Activated T-helper 1 cell treated with anti-CD3 and anti-CD28 coated beads, Interleukin-12 subunit alpha, Interleukin-12 subunit beta, Interleukin-2, Interleukin-4 antibody, amounts not matched to agents 30 ng/mL and 10 ng/mL and 1 ng/mL, durations not matched to agents 14 hours and 24 hours and 36 hours (primary cell): ENCODE data around the gene ALS2CL. TPM values are rescaled to one million over a fixed set of nuclear protein-coding genes. Genes with fewer than 3 reads are reported as not detected.

Experiments used
- DNase-seq: peaks from one replicate; pipeline ENCODE4 v3.0.0; 2021; ENCODE audit warnings: low spot score
- H3K27ac Mint-ChIP-seq: one replicate; pipeline ENCODE4 v1.8.0; 2021; ENCODE audit warnings: mild to moderate bottlenecking, mixed read lengths
- H3K27me3 Mint-ChIP-seq: one replicate; pipeline ENCODE4 v1.8.0; 2022; ENCODE audit warnings: mild to moderate bottlenecking, moderate library complexity, mixed read lengths; ENCODE audit not compliant: insufficient read depth
- H3K36me3 Mint-ChIP-seq: one replicate; pipeline ENCODE4 v1.8.0; 2021; ENCODE audit warnings: low read depth, mixed read lengths
- H3K4me1 Mint-ChIP-seq: one replicate; pipeline ENCODE4 v1.8.0; 2021; ENCODE audit warnings: low read depth, mixed read lengths
- H3K4me3 Mint-ChIP-seq: one replicate; pipeline ENCODE4 v1.8.0; 2021; ENCODE audit warnings: mild to moderate bottlenecking, moderate library complexity, mixed read lengths
- H3K9me3 Mint-ChIP-seq: one replicate; pipeline ENCODE4 v1.8.0; 2021; ENCODE audit warnings: mixed read lengths
- intact Hi-C: fragments of 100-400 bp; cut with micrococcal nuclease; formaldehyde crosslinking; loops from one replicate; pipeline ENCODE4 v1.15.1; 2024
- total RNA-seq: library from RNA; stranded (reverse); gene quantifications from 2 replicates; pipeline ENCODE4 v1.2.3, GENCODE V29; 2022

The ALS2CL gene
- total RNA-seq, 1 donor from 2014 or later = 0.10 TPM

DNA sequence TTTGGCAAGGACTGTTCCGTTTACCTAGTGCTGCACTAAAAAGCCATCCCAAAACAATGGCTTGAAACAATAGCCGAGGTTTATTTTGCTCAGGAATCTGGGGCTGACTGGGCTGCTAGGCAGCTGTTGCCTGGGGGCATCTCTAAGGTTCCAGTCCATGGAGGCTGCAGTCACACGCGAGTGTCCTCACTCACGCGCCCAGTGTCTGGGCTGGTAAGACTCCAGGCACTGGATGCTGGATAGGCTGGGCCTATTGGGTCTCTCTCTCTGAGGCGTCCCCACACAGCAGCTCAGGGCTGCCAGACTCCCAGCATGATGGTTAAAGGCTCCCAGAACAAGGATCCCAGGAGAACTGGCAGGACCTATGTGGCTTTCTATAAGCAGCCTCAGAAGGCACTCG lies 34.2 kb downstream of the ALS2CL start:
- Mint-ChIP-seq H3K36me3 (no peaks in the 10 kb centered on the region), H3K27me3 (peaks cover 9% of the 10 kb centered on the region), H3K9me3 (no peaks in the 10 kb centered on the region), H3K4me1 (no peaks in the 10 kb centered on the region), H3K27ac (no peak overlapping the region), H3K4me3 (no peak overlapping the region)
- DNase-seq = no peak
- intact Hi-C loops = no loop called here

DNA sequence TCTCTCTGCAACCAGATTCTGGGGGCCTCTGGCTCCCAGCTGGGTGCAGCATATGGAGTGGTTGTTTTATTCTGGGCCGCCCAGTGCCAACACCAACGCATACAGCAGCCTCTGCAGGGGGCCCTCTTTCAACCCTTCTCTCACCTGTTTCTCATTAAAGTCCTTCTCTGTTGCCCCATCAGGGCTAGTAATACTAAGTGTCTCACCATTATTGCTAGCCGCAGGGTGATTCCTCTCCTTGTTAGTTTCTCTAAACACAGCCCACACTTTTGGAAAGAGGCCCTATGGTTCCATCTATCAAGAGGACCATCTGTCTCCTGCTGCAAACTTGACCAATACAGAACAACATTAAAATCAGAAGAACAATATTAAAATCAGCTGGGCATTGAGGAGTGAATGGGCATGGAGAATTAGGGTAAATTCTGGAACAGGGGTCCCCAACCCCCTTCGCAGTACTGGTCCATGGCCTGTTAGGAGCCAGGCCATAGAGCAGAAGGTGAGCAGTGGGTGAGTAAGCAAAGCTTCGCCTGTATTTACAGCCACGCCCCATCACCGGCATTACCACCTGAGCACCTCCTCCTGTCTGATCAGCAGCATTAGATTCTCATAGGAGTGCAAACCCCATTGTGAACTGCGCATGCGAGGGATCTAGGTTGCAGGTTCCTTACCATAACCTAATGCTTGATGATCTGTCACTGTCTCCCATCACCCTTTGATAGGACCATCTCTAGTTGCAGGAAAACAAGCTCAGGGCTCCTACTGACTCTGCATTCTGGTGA lies 36.5 kb downstream of the ALS2CL start:
- Mint-ChIP-seq H3K4me3 (no peak overlapping the region), H3K9me3 (peaks cover 6% of the 10 kb centered on the region), H3K27me3 (peaks cover 10% of the 10 kb centered on the region), H3K36me3 (no peaks in the 10 kb centered on the region), H3K4me1 (no peaks in the 10 kb centered on the region), H3K27ac (no peak overlapping the region)
- intact Hi-C loops = no loop called here
- DNase-seq = no peak

DNA sequence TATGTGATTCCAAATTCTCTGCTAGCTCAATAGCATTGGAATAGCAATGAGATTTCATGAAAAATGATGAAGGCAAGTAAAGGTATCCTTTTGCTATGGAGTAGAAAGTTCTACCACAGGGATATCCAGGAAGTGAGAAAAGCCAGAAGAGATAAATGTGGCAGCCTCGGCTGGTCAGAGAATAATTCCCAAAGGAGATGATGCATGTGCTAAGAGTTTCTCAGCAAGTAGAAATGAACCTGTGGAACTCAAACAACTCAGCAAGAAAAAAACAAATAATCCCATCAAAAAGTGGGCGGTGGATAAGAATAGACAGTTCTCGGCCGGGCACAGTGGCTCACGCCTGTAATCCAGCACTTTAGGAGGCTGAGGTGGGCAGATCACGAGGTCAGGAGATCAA lies 38.2 kb downstream of the ALS2CL start:
- Mint-ChIP-seq H3K9me3 (peaks cover 11% of the 10 kb centered on the region), H3K27me3 (peaks cover 10% of the 10 kb centered on the region), H3K27ac (no peak overlapping the region), H3K36me3 (no peaks in the 10 kb centered on the region), H3K4me1 (no peaks in the 10 kb centered on the region), H3K4me3 (no peak overlapping the region)
- no peak for DNase-seq
- intact Hi-C loops = no loop called here

GRCh38 chr3:46651084-46651483 lies 42.4 kb downstream of the ALS2CL start:
- Mint-ChIP-seq H3K4me3 (no peak overlapping the region), H3K27me3 (peaks cover 15% of the 10 kb centered on the region), H3K4me1 (no peaks in the 10 kb centered on the region), H3K9me3 (peaks cover 11% of the 10 kb centered on the region), H3K36me3 (no peaks in the 10 kb centered on the region), H3K27ac (no peak overlapping the region)
- no peak for DNase-seq
- intact Hi-C loops = no loop called here

- no peak overlapping the region for H3K4me3 Mint-ChIP-seq
- H3K4me1 Mint-ChIP-seq = no peaks in the 10 kb centered on the region
- DNase-seq = no peak
- H3K36me3 Mint-ChIP-seq = no peaks in the 10 kb centered on the region
- peaks cover 8% of the 10 kb centered on the region for H3K27me3 Mint-ChIP-seq
- peaks cover 11% of the 10 kb centered on the region for H3K9me3 Mint-ChIP-seq
- no peak overlapping the region for H3K27ac Mint-ChIP-seq
- intact Hi-C loops = no loop called here
These were observed 44.0 kb downstream of the ALS2CL start for GRCh38 chr3:46649436-46649835.

DNA sequence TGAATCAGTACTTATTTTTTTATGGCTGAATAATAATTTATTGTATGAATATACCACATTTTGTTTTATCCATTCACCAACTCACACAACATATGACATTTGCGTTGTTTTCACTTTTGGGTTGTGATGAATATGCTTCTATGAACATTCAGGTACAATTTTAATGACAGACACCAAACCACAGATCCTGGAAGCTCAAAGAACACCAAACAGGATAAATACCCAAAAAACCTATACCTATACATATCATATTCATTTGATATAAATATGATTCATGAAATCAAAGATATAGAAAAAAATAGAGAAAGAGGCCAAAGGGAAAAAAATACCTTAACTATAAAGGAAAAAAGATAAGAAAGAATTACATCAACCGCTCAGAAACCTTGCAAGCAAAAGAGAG lies 45.4 kb downstream of the ALS2CL start:
- Mint-ChIP-seq H3K36me3 (no peaks in the 10 kb centered on the region), H3K4me3 (no peak overlapping the region), H3K27me3 (peaks cover 5% of the 10 kb centered on the region), H3K9me3 (peaks cover 11% of the 10 kb centered on the region), H3K27ac (no peak overlapping the region), H3K4me1 (no peaks in the 10 kb centered on the region)
- intact Hi-C loops = no loop called here
- DNase-seq = no peak

DNA sequence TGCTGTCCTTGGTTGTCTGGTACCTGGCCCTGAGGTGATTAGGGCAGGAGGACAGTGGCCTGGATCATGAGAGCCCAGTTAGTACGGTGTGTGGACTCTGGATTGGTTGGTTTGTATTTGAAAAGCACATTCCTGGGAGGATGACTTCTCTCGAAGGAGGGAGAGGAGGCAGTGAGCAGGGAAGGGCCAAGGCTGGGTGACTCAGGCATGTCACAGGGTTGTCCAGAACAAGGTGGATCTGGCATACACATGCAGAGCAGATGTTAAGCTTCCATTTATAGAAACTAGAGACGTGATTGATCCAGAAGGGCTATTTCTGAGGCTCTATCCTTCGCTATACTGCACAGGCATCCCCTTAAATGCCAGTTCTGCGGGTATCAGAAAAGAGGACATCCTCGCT lies 46.8 kb downstream of the ALS2CL start:
- H3K9me3 Mint-ChIP-seq = peaks cover 2% of the 10 kb centered on the region
- no peak overlapping the region for H3K4me3 Mint-ChIP-seq
- no peaks in the 10 kb centered on the region for H3K36me3 Mint-ChIP-seq
- H3K27me3 Mint-ChIP-seq = peaks cover 5% of the 10 kb centered on the region
- intact Hi-C loops = no loop called here
- no peak overlapping the region for H3K27ac Mint-ChIP-seq
- H3K4me1 Mint-ChIP-seq = no peaks in the 10 kb centered on the region
- DNase-seq = no peak

GRCh38 chr3:46643701-46644100 lies 49.8 kb downstream of the ALS2CL start:
- Mint-ChIP-seq H3K36me3 (no peaks in the 10 kb centered on the region), H3K27ac (no peak overlapping the region), H3K4me3 (no peak overlapping the region), H3K27me3 (peaks cover 14% of the 10 kb centered on the region), H3K9me3 (peaks cover 10% of the 10 kb centered on the region), H3K4me1 (no peaks in the 10 kb centered on the region)
- no peak for DNase-seq
- intact Hi-C loops = no loop called here

GRCh38 chr3:46642971-46643370 lies 50.5 kb downstream of the ALS2CL start:
- intact Hi-C loops = no loop called here
- Mint-ChIP-seq H3K27me3 (peaks cover 12% of the 10 kb centered on the region), H3K4me3 (no peak overlapping the region), H3K9me3 (peaks cover 10% of the 10 kb centered on the region), H3K27ac (no peak overlapping the region), H3K4me1 (no peaks in the 10 kb centered on the region), H3K36me3 (no peaks in the 10 kb centered on the region)
- no peak for DNase-seq

GRCh38 chr3:46640927-46641326 lies 52.6 kb downstream of the ALS2CL start:
- Mint-ChIP-seq H3K9me3 (peaks cover 10% of the 10 kb centered on the region), H3K27ac (no peak overlapping the region), H3K4me3 (no peak overlapping the region), H3K27me3 (peaks cover 9% of the 10 kb centered on the region), H3K36me3 (no peaks in the 10 kb centered on the region), H3K4me1 (no peaks in the 10 kb centered on the region)
- DNase-seq = no peak
- intact Hi-C loops = no loop called here

DNA sequence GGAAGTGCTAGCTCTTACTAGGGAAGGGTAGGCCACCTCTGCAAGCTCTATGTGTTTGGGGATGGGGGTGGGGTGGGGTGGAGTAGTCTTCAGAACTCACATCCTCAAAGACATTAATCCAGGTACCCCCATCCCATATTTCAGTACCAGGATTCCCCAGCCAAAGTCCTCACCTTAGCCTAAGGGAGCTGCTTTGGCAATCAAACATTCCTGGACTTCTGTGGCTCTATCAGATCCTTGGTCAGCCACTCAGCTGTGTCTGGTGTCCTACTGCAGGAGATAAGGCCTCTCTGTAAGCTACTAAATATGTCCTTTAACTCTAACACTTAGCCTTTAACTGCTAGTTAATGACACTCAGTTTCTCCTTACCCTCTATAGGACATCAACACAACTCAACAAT lies 54.3 kb downstream of the ALS2CL start:
- peaks cover 13% of the 10 kb centered on the region for H3K27me3 Mint-ChIP-seq
- H3K4me3 Mint-ChIP-seq = no peak overlapping the region
- peaks cover 10% of the 10 kb centered on the region for H3K9me3 Mint-ChIP-seq
- no peak for DNase-seq
- H3K4me1 Mint-ChIP-seq = peaks cover 6% of the 10 kb centered on the region
- H3K27ac Mint-ChIP-seq = no peak overlapping the region
- no peaks in the 10 kb centered on the region for H3K36me3 Mint-ChIP-seq
- intact Hi-C loops = no loop called here

DNA sequence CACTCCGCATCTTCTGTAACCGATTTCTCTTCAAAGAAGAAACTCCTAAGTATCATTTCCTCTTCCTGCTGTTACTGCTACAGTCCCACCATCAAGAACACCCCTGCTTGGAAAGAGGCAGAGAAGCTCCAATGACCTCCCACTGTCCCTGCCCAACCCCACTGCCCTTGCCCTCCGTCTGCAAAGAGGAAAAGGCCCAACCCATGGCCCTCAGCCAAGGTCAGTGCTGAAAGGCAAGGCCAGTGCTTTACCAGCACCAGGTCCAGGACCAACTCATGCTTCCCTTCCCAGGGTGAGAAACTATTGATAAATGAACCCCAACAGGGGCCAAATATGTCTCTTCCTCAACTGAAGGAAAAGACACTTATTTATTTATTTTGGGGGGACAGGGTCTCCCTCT lies 58.6 kb downstream of the ALS2CL start:
- Mint-ChIP-seq H3K27me3 (peaks cover 7% of the 10 kb centered on the region), H3K27ac (no peak overlapping the region), H3K4me1 (peaks cover 12% of the 10 kb centered on the region), H3K4me3 (no peak overlapping the region), H3K9me3 (no peaks in the 10 kb centered on the region), H3K36me3 (no peaks in the 10 kb centered on the region)
- DNase-seq = no peak
- intact Hi-C loops = no loop called here

DNA sequence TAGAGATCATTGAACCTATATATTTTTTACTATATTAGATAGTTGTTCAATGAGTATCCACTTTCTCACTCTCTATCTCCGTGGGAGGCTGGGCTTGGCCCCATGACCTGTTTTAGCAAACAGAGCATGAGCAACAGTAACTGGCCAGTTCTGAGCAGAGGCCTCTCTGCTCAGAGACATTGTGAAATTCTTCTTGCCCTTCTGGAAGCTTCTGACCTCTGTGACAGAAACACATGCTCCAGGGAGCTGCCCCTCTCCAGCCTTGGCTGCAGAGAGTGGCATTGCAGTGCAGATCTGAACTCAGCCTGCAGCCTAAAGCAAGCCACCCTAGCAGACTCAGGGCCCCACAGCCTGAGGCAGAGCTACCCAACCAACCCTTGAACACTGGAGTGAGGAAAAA lies 60.7 kb downstream of the ALS2CL start:
- intact Hi-C loops = no loop called here
- Mint-ChIP-seq H3K36me3 (no peaks in the 10 kb centered on the region), H3K4me3 (no peak overlapping the region), H3K27me3 (peaks cover 7% of the 10 kb centered on the region), H3K27ac (no peak overlapping the region), H3K4me1 (peaks cover 23% of the 10 kb centered on the region), H3K9me3 (no peaks in the 10 kb centered on the region)
- DNase-seq = no peak
